ENCODE data around the gene BMP5. TPM values are rescaled to one million over a fixed set of nuclear protein-coding genes. Genes with fewer than 3 reads are reported as not detected.

BMP5 gene
- total and polyA plus RNA-seq, 9 of the 15 experiments (the other 6 are each of a cell fraction or from before 2014, with no cell fraction given): not detected

GRCh38 chr6:55888917-55889316, 13.5 kb upstream of the BMP5 start:
- no peaks in the 10 kb centered on the region for H3K36me3 ChIP-seq (ENCODE audit: control insufficient read depth, insufficient read depth, low read length)
- no TSS peak for BruUV-seq (replicated peaks)
- H2AFZ ChIP-seq (ENCODE audit: low read depth, low read length): no peak overlapping the region
- intact Hi-C loops (cut with micrococcal nuclease): no loop called here
- no peaks in the 10 kb centered on the region for H3K27me3 ChIP-seq (ENCODE audit: control insufficient read depth in 2 of 2, insufficient read depth in 2 of 2, low read length in 2 of 2)
- H3K9me1 ChIP-seq (ENCODE audit: control insufficient read depth, insufficient read depth, low read length): no peaks in the 10 kb centered on the region
- in situ Hi-C loops (cut with MboI): loop anchor here (25.0 kb wide), 1 partner anchor 698 kb away; no protein-coding TSS in a partner anchor
- no peak overlapping the region for H3K4me2 ChIP-seq (ENCODE audit: insufficient read depth, low read length)
- ChIA-PET CTCF (ENCODE audit: low intra/inter-chr PET ratio) (no interaction called here), POLR2A (no interaction called here)
- DNase-seq (ENCODE audit: extremely low read depth in 1 of 4, low spot score in 3 of 4): no peak
- WGBS (ENCODE audit: insufficient coverage, low coverage, missing lambda C conversion rate): 0% methylated on average over 6 of the region's 6 CpGs
- no peak overlapping the region for H3K27ac ChIP-seq (ENCODE audit: extremely low read depth, low read depth, low read length)
- no peaks in the 10 kb centered on the region for H3K79me2 ChIP-seq (ENCODE audit: control insufficient read depth, insufficient read depth, low read length)
- no peak for FAIRE-seq
- TF ChIP-seq FOXJ2 (tag; IDR thresholded peaks at IDR 0.05): no peak
- TF ChIP-seq DPF2 (IDR thresholded peaks at IDR 0.05): no peak
- no peak for TF ChIP-seq PTBP1 (IDR thresholded peaks at IDR 0.05; ENCODE audit: low read depth, low read length)
- TF ChIP-seq TSC22D4 (tag; IDR thresholded peaks at IDR 0.05): no peak
- no peak for TF ChIP-seq NONO (IDR thresholded peaks at IDR 0.05; ENCODE audit: low read depth in 2 of 2, low read length in 1 of 2)
- no peak overlapping the region for H3K9ac ChIP-seq (ENCODE audit: insufficient read depth in 1 of 2, low read depth in 2 of 2, low read length in 2 of 2)
- no peak for ATAC-seq
- H4K20me1 ChIP-seq (replicated peaks; ENCODE audit: control insufficient read depth, insufficient read depth, low read length): no peaks in the 10 kb centered on the region
- no peaks in the 10 kb centered on the region for H3K9me3 ChIP-seq (replicated peaks; ENCODE audit: control insufficient read depth, insufficient read depth, low read depth, low read length)
- no peak overlapping the region for H3K4me3 ChIP-seq
- H3K4me1 ChIP-seq (replicated peaks in 1 of 2; ENCODE audit: control insufficient read depth in 2 of 2, insufficient read depth in 2 of 2, low read length in 2 of 2): no peaks in the 10 kb centered on the region

GRCh38 chr6:55886185-55886836, 10.9 kb upstream of the BMP5 start:
- Histone ChIP-seq H3K79me2 (ENCODE audit: control insufficient read depth, insufficient read depth, low read length) (no peaks in the 10 kb centered on the region), H3K4me1 (replicated peaks in 1 of 2; ENCODE audit: control insufficient read depth in 2 of 2, insufficient read depth in 2 of 2, low read length in 2 of 2) (no peaks in the 10 kb centered on the region), H2AFZ (ENCODE audit: low read depth, low read length) (no peak overlapping the region), H3K27me3 (ENCODE audit: control insufficient read depth in 2 of 2, insufficient read depth in 2 of 2, low read length in 2 of 2) (no peaks in the 10 kb centered on the region), H3K9me3 (replicated peaks; ENCODE audit: control insufficient read depth, insufficient read depth, low read depth, low read length) (no peaks in the 10 kb centered on the region), H3K36me3 (ENCODE audit: control insufficient read depth, insufficient read depth, low read length) (no peaks in the 10 kb centered on the region), H4K20me1 (replicated peaks; ENCODE audit: control insufficient read depth, insufficient read depth, low read length) (no peaks in the 10 kb centered on the region), H3K4me3 (no peak overlapping the region), H3K4me2 (ENCODE audit: insufficient read depth, low read length) (no peak overlapping the region), H3K27ac (ENCODE audit: extremely low read depth, low read depth, low read length) (no peak overlapping the region), H3K9ac (ENCODE audit: insufficient read depth in 1 of 2, low read depth in 2 of 2, low read length in 2 of 2) (no peak overlapping the region), H3K9me1 (ENCODE audit: control insufficient read depth, insufficient read depth, low read length) (no peaks in the 10 kb centered on the region)
- FAIRE-seq (no peak), DNase-seq (ENCODE audit: extremely low read depth in 1 of 4, low spot score in 3 of 4) (no peak), ATAC-seq (no peak)
- 0% methylated on average over 3 of the region's 3 CpGs for WGBS (ENCODE audit: insufficient coverage, low coverage, missing lambda C conversion rate)
- CTCF ChIA-PET (ENCODE audit: low intra/inter-chr PET ratio): no interaction called here
- TF ChIP-seq EP400 (IDR thresholded peaks at IDR 0.05) (no peak), CTCF (IDR thresholded peaks at IDR 0.05 in 2 of 3, conservative IDR thresholded peaks at IDR 0.05 in 1 of 3; ENCODE audit: insufficient read depth in 2 of 3, low read depth in 1 of 3, low read length in 3 of 3) (0 out of 6 replicates have a peak, but pooled peaks of 1 of the 3 experiments have one; percentile 1), OTX1 (CRISPR knock-in tag; IDR thresholded peaks at IDR 0.05) (no peak)
- POLR2A ChIA-PET: no interaction called here
- in situ Hi-C loops (cut with MboI): loop anchor here (25.0 kb wide), 1 partner anchor 701 kb away; no protein-coding TSS in a partner anchor
- intact Hi-C loops (cut with micrococcal nuclease): no loop called here
- no TSS peak for BruUV-seq (replicated peaks)

Data from K562 (cell line).